Renal pelvis (tissue), 4 donors: ENCODE data around the gene CREBRF. TPM values are rescaled to one million over a fixed set of nuclear protein-coding genes. Genes with fewer than 3 reads are reported as not detected.
"Not testable (repeated sequence)": the region's sequence is repeated elsewhere in the genome, so short reads cannot be mapped to it uniquely, and the experiment has no call there.

Experiments used
- DNase-seq: peaks from one replicate; pipeline ENCODE4 v3.0.0-alpha.2; 2013
- polyA plus RNA-seq, 3 donors: library from polyadenylated mRNA; unstranded; fragments of 120-200 nt; gene quantifications; one replicate each; pipeline ENCODE4 v1.2.1, GENCODE V29; 2013; ENCODE audit not compliant: insufficient read length in 3 of 3

CREBRF gene
- polyA plus RNA-seq, 3 donors = 17.6 to 25.4 (median 19.7) TPM

GRCh38 chr5:173144200-173145176 is 88.3 kb downstream of the CREBRF start, which contains the start of gene BNIP1:
TSS of gene BNIP1 (plus strand) at chr5:173144531. CDS start at chr5:173144546, 15 bp downstream.
- peak; percentile 96 for DNase-seq

GRCh38 chr5:173148354-173148753 is 92.2 kb downstream of the CREBRF start:
- no peak for DNase-seq

- DNase-seq = no peak
These were observed 96.4 kb downstream of the CREBRF start for GRCh38 chr5:173152547-173152946.

- DNase-seq = no peak
These were observed 97.7 kb downstream of the CREBRF start for GRCh38 chr5:173153842-173154241.

- DNase-seq = not testable (repeated sequence)
These were observed 98.5 kb downstream of the CREBRF start for GRCh38 chr5:173154619-173155018.

GRCh38 chr5:173155912-173156311 is 99.8 kb downstream of the CREBRF start:
- no peak for DNase-seq

- DNase-seq = no peak
These were observed 102.2 kb downstream of the CREBRF start for GRCh38 chr5:173158366-173158765.

- no peak for DNase-seq
These were observed 103.1 kb downstream of the CREBRF start for GRCh38 chr5:173159256-173159655.

GRCh38 chr5:173161148-173161547 is 105.0 kb downstream of the CREBRF start:
- no peak for DNase-seq

- DNase-seq = no peak
These were observed 107.1 kb downstream of the CREBRF start for GRCh38 chr5:173163219-173163618.

GRCh38 chr5:173165177-173166016 is 109.2 kb downstream of the CREBRF start:
- DNase-seq = no peak

GRCh38 chr5:173172166-173172565 is 116.0 kb downstream of the CREBRF start:
- no peak for DNase-seq

GRCh38 chr5:173175523-173175922 is 119.4 kb downstream of the CREBRF start:
- no peak for DNase-seq

GRCh38 chr5:173178369-173178910 is 122.3 kb downstream of the CREBRF start:
- no peak for DNase-seq

GRCh38 chr5:173180331-173180730 is 124.2 kb downstream of the CREBRF start:
- no peak for DNase-seq

- DNase-seq = no peak
These were observed 131.0 kb downstream of the CREBRF start for GRCh38 chr5:173187054-173187743.

- DNase-seq = no peak
These were observed 132.1 kb downstream of the CREBRF start for GRCh38 chr5:173188280-173188679.
